PC-9 (cell line): Measurements from ENCODE around the gene RPL26. TPM values are rescaled to one million over a fixed set of nuclear protein-coding genes. Genes with fewer than 3 reads are reported as not detected.
A peak's percentile ranks its signal among the peaks of the same experiment; 100 is the strongest.
"Not testable (repeated sequence)": the region's sequence is repeated elsewhere in the genome, so short reads cannot be mapped to it uniquely, and the experiment has no call there.

Experiments used
- BruUV-seq: library from RNA; stranded (reverse); fragments of 400-500 nt; replicated peaks from 2 replicates; lab custom pipeline; 2021; lab: Mats Ljungman, UMichigan
- CTCF ChIA-PET: fragments of 300-600 bp; sonication (Branson Sonifier 250); formaldehyde crosslinking; loops from one replicate; lab custom pipeline; 2022; ENCODE audit warnings: antibody characterized with exemption; lab: Charles Lee
- POLR2A ChIA-PET: fragments of 300-600 bp; sonication (Branson Sonifier 250); formaldehyde crosslinking; loops from one replicate; lab custom pipeline; 2022; ENCODE audit warnings: antibody characterized with exemption; ENCODE audit not compliant: unreplicated experiment; lab: Charles Lee
- DNase-seq, 2 experiments: peaks; one replicate each; pipeline versions ENCODE4 v3.0.0 to v3.0.0-alpha.2; 2015 to 2022; ENCODE audit warnings: mixed read lengths in 1 of 2
- H2AFZ ChIP-seq: fragments of 200-600 bp; sonication (generic); 2 replicates; pipeline ENCODE4 v1.8.1; 2017; ENCODE audit warnings: antibody characterized with exemption
- H3F3A ChIP-seq: fragments of 200-600 bp; sonication (generic); 2 replicates; pipeline ENCODE4 v1.8.1; 2017; ENCODE audit warnings: antibody characterized with exemption, mild to moderate bottlenecking, low read depth; ENCODE audit not compliant: insufficient read depth
- H3K27ac ChIP-seq: fragments of 200-600 bp; sonication (generic); 2 replicates; pipeline ENCODE4 v1.6.1; 2016; ENCODE audit warnings: mixed run types
- H3K27me3 ChIP-seq: fragments of 200-600 bp; sonication (generic); 2 replicates; pipeline ENCODE4 v1.6.1; 2016; ENCODE audit warnings: low read depth, mixed run types; ENCODE audit not compliant: insufficient read depth
- H3K36me3 ChIP-seq: fragments of 200-600 bp; sonication (generic); 2 replicates; pipeline ENCODE4 v1.6.1; 2016; ENCODE audit warnings: low read depth, mixed run types
- H3K4me1 ChIP-seq: fragments of 200-600 bp; sonication (generic); replicated peaks from 2 replicates; pipeline ENCODE4 v1.6.1; 2016; ENCODE audit warnings: mixed run types; ENCODE audit not compliant: insufficient read depth
- H3K4me2 ChIP-seq: fragments of 200-600 bp; sonication (generic); 2 replicates; pipeline ENCODE4 v1.6.1; 2017; ENCODE audit warnings: mixed run types
- H3K4me3 ChIP-seq: fragments of 200-600 bp; sonication (generic); 2 replicates; pipeline ENCODE4 v1.6.1; 2016; ENCODE audit warnings: mixed run types
- H3K79me2 ChIP-seq: fragments of 200-600 bp; sonication (generic); 2 replicates; pipeline ENCODE4 v1.6.1; 2017; ENCODE audit warnings: low read depth, mixed run types
- H3K9me2 ChIP-seq: fragments of 200-600 bp; sonication (generic); 2 replicates; pipeline ENCODE4 v1.8.1; 2017; ENCODE audit warnings: mild to moderate bottlenecking; ENCODE audit not compliant: insufficient read depth
- H3K9me3 ChIP-seq: fragments of 200-600 bp; sonication (generic); 2 replicates; pipeline ENCODE4 v1.8.1; 2016; ENCODE audit warnings: low read depth; ENCODE audit not compliant: insufficient read depth
- H4K20me1 ChIP-seq: fragments of 200-600 bp; sonication (generic); 2 replicates; pipeline ENCODE4 v1.8.1; 2017; ENCODE audit not compliant: insufficient read depth
- EZH2 ChIP-seq: fragments of 200-600 bp; sonication (generic); IDR thresholded peaks from 2 replicates; pipeline ENCODE4 v1.8.0; 2017; ENCODE audit warnings: antibody characterized with exemption, low read depth
- intact Hi-C: fragments of 100-400 bp; cut with micrococcal nuclease; formaldehyde crosslinking; loops from one replicate; pipeline ENCODE4 v1.10.0; 2022; ENCODE audit not compliant: unreplicated experiment
- total RNA-seq: library from RNA; stranded (reverse); gene quantifications from 2 replicates; pipeline ENCODE4 v1.2.3, GENCODE V29; 2021
- TF ChIP-seq, protein P1 (sequence below): fragments of 200-600 bp; sonication (generic); conservative IDR thresholded peaks from 2 replicates; pipeline ENCODE4 v1.6.1; 2017; ENCODE audit warnings: mixed run types, antibody characterized with exemption, mild to moderate bottlenecking, moderate library complexity

RPL26 gene
- total RNA-seq, 1 experiment from 2014 or later: 2,519 TPM

- H3K79me2 ChIP-seq: peaks cover 24% of the 10 kb centered on the region
- BruUV-seq: no TSS peak
- H3K4me1 ChIP-seq: peaks cover 19% of the 10 kb centered on the region
- CTCF ChIA-PET: interaction anchor here (1.0 kb wide), 1 partner anchor 81 kb away, joined by 3 read pairs; the partner anchor contains the start of gene SLC25A35
- DNase-seq: peak; percentile 40 to 94
- H3K27ac ChIP-seq: no peak within 1 kb of the TSS
- POLR2A ChIA-PET: interaction anchor here (0.5 to 0.8 kb wide), 6 partner anchors 47 to 1294 kb away, joined by 3 to 25 read pairs (median 6); partner anchors contain the start of gene NDEL1
- no peaks in the 10 kb centered on the region for H3K27me3 ChIP-seq
- H3K36me3 ChIP-seq: peaks cover 34% of the 10 kb centered on the region
- H3K9me3 ChIP-seq: no peaks in the 10 kb centered on the region
- peaks cover 44% of the 10 kb centered on the region for H4K20me1 ChIP-seq
- H3K4me2 ChIP-seq: no peak within 1 kb of the TSS
- no peaks in the 10 kb centered on the region for H3K9me2 ChIP-seq
- no peak within 1 kb of the TSS for H3K4me3 ChIP-seq
- peaks cover 63% of the 10 kb centered on the region for H3F3A ChIP-seq
- no peak for TF ChIP-seq EZH2
- TF ChIP-seq, protein P1, sequence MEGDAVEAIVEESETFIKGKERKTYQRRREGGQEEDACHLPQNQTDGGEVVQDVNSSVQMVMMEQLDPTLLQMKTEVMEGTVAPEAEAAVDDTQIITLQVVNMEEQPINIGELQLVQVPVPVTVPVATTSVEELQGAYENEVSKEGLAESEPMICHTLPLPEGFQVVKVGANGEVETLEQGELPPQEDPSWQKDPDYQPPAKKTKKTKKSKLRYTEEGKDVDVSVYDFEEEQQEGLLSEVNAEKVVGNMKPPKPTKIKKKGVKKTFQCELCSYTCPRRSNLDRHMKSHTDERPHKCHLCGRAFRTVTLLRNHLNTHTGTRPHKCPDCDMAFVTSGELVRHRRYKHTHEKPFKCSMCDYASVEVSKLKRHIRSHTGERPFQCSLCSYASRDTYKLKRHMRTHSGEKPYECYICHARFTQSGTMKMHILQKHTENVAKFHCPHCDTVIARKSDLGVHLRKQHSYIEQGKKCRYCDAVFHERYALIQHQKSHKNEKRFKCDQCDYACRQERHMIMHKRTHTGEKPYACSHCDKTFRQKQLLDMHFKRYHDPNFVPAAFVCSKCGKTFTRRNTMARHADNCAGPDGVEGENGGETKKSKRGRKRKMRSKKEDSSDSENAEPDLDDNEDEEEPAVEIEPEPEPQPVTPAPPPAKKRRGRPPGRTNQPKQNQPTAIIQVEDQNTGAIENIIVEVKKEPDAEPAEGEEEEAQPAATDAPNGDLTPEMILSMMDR: peak; percentile 41; the same call in 1 of the 2 replicates
- intact Hi-C loops: loop anchor here (5.0 kb wide), 1 partner anchor 74 kb away; no protein-coding TSS in a partner anchor
- H2AFZ ChIP-seq: no peak within 1 kb of the TSS
Measured at GRCh38 chr17:8376271-8377067, 6.5 kb downstream of the RPL26 start, which contains the start of gene KRABD2. TSS of gene KRABD2 (minus strand) at chr17:8376704.

GRCh38 chr17:8375738-8376259 is 7.2 kb downstream of the RPL26 start:
- CTCF ChIA-PET: interaction anchor here (0.8 kb wide), 1 partner anchor 152 kb away, joined by 8 read pairs; no protein-coding TSS in a partner anchor
- peaks cover 37% of the 10 kb centered on the region; the same call in 1 of the 2 replicates for H4K20me1 ChIP-seq
- H3F3A ChIP-seq: peaks cover 56% of the 10 kb centered on the region
- H3K27me3 ChIP-seq: no peaks in the 10 kb centered on the region
- no TSS peak for BruUV-seq
- H2AFZ ChIP-seq: no peak overlapping the region
- H3K79me2 ChIP-seq: peaks cover 17% of the 10 kb centered on the region
- H3K9me2 ChIP-seq: no peaks in the 10 kb centered on the region
- no peaks in the 10 kb centered on the region for H3K9me3 ChIP-seq
- H3K27ac ChIP-seq: no peak overlapping the region
- POLR2A ChIA-PET: interaction anchor here (0.6 kb wide), 3 partner anchors 46 to 153 kb away, joined by 3 to 25 read pairs (median 4); no protein-coding TSS in a partner anchor
- H3K4me3 ChIP-seq: no peak overlapping the region
- TF ChIP-seq, protein P1: no peak
- no peak for TF ChIP-seq EZH2
- intact Hi-C loops: loop anchor here (5.0 kb wide), 1 partner anchor 73 kb away; no protein-coding TSS in a partner anchor
- H3K4me1 ChIP-seq: peaks cover 12% of the 10 kb centered on the region
- H3K4me2 ChIP-seq: no peak overlapping the region
- DNase-seq: no peak
- H3K36me3 ChIP-seq: peaks cover 30% of the 10 kb centered on the region

GRCh38 chr17:8373856-8374255 is 9.1 kb downstream of the RPL26 start:
- H3K4me2 ChIP-seq, CTCF ChIA-PET, DNase-seq, H2AFZ ChIP-seq, H3K27ac ChIP-seq, H3K9me3 ChIP-seq, H3K27me3 ChIP-seq, BruUV-seq, H3K4me3 ChIP-seq, POLR2A ChIA-PET, H3K4me1 ChIP-seq, H3K9me2 ChIP-seq, H3K79me2 ChIP-seq, intact Hi-C loops: not testable (repeated sequence)
- peaks cover 13% of the 10 kb centered on the region for H3K36me3 ChIP-seq
- peaks cover 19% of the 10 kb centered on the region; the same call in 1 of the 2 replicates for H4K20me1 ChIP-seq
- H3F3A ChIP-seq: peaks cover 37% of the 10 kb centered on the region
